ENCODE measurements around the gene SERPINH1. TPM values are rescaled to one million over a fixed set of nuclear protein-coding genes. Genes with fewer than 3 reads are reported as not detected.

Gene SERPINH1
- polyA plus RNA-seq, result 4.5 and 8.1 TPM in 2 replicates

DNA sequence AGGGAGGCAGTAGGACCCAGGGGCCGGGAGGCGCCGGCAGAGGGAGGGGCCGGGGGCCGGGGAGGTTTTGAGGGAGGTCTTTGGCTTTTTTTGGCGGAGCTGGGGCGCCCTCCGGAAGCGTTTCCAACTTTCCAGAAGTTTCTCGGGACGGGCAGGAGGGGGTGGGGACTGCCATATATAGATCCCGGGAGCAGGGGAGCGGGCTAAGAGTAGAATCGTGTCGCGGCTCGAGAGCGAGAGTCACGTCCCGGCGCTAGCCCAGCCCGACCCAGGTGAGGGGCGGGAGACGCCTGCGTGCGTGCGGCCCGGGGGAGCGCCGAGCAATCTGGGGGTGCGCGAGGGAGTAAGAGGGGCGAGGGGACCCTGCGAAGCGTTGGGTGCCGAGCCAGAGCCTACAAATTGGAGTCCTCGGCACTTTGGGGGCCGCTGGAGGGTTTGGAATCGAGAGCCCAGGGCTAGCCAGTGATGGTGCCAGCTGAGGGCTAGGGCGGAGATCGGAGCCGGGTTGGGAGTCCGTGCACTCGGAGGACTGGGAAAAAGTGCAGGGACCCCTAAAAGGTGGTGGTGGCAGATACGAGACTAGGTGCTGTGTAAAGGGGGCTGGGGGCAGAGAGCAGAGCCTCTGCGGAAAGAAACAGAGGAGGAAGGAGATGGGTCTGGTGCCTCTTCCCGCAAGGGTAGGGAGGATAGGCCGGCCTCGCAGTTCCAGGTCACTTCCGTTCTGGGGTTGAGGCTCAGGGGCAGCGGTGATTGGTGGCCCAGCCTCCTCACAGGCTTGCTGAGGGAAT, at the start of gene SERPINH1:
Gene SERPINH1 (plus strand): TSS at position 206 of the 788 bp plus-strand sequence. CDS start 4,097 bp downstream, outside the sequence.

DNA sequence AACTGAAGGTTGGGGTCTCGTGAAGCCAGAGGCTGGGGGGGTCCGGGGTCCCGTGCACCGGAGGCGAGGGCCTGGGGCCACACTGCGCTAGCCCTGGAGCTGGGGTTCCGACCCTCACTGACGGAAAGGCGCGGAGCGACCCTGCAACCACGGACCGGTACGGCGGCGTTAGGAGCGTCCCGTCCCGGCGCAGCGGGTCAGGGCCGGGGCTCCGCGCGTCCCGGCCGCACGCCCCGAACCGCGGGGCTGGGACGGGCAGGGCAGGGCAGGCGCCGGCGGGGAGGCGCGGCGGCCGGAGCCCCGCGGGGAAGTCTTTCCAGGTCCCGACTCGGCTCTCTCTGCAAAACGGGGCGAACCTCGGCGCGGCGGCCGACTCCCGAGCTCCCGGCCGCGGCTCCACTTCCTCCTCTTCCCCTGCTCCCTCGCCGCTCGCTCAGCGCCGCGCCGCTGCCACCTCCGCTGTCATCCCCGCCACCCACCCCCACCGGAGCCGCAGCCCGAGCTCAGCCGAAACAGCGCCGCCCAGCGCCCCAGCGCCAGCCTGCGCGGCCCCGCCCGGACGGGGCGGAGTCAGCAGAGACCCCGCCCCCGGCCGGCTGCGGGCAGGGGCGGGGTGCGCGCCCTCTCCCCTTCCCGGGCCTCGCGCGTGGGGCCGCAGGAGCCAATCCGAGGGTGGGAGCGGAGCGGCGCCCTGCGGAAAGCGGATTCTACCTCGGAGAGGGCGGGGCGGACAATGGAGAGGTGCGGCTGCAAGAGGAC, 36.4 kb upstream of the SERPINH1 start, which contains the start of gene GDPD5:
Gene GDPD5 (minus strand): TSS at position 509 of the 759 bp plus-strand sequence. CDS start 48,206 bp downstream, outside the sequence.

Other genes with a start within 250 kb of the SERPINH1 start
- 13.9 and 18.8 TPM in 2 replicates for gene ARRB1, start 210.6 kb upstream of the SERPINH1 start, polyA plus RNA-seq
- gene RPS3, start 162.7 kb upstream of the SERPINH1 start, polyA plus RNA-seq, result 500 and 539 TPM in 2 replicates
- 0.74 and 1.3 TPM in 2 replicates for gene KLHL35, start 129.1 kb upstream of the SERPINH1 start, polyA plus RNA-seq
- 7.1 and 14.7 TPM in 2 replicates for gene GDPD5, start 36.3 kb upstream of the SERPINH1 start, polyA plus RNA-seq
- gene MAP6, start 106.8 kb downstream of the SERPINH1 start, polyA plus RNA-seq, result 115 and 139 TPM in 2 replicates
- gene MOGAT2, start 155.6 kb downstream of the SERPINH1 start, polyA plus RNA-seq, result 0.94 TPM in 1 of 2 replicates, not detected in the other
- 3.7 and 4.8 TPM in 2 replicates for gene DGAT2, start 206.5 kb downstream of the SERPINH1 start, polyA plus RNA-seq